ENCODE measurements around the gene HMG20A. TPM values are rescaled to one million over a fixed set of nuclear protein-coding genes. Genes with fewer than 3 reads are reported as not detected.

The HMG20A gene
- total RNA-seq, 1 donor from 2014 or later = 58.4 TPM

DNA sequence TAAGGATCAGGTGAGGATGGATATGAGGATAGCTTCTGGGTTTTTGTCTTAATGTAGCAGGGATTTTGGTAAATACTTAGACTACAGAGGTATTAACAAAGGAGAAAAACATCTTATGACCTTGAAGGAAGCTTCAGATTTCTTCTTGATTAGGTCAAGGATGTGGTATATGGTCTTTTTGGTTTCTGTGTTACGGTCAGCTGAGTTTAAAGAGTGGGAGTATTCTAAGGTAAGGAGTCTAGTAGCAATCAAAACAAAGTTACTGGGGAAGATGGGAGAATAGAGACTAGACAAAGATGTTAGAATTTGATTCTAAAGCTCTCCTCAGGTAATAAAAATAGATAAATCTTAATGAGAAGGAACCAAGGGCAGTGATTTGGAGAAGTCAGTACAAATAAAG, 6.2 kb downstream of the HMG20A start:
- no peak for DNase-seq (ENCODE audit: low spot score)

DNA sequence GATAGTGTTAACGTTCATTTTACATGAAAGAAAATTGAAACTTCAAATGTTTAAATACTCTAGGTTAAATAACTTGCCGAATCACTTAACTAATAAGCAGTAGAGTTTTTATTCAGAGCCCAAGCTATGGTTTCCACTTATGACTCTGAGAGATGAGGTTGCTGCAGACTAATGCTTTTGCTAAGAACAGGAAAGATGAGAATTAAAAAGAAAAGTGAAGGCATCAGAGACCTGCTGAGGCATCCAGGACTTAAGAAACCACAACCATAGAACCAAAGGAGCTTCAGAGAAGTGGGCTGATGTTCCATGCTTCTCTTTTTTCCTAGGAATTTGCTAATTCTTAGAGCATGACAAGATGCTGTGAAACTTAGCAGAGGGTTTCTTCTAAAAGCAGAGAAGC, 9.5 kb downstream of the HMG20A start:
- DNase-seq (ENCODE audit: low spot score) = no peak

DNA sequence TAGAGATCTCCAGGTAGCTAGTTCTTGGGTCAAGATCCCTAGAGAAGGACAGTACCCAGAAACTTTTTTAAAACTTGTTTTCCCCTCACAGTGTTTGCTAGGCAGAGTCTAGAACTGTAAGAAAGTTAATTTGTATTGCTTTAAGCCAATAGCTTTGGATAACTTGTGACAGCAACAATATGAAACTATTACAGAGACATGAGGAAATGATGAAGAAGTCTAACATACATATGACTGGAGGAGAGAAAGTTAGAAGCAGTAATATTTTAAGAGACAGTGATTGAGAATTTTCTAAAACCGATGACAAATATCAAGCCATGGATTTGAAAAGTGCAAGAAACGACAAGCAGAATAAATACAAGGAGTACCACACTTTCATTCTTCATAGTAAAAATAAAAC, 10.0 kb downstream of the HMG20A start:
- no peak for DNase-seq (ENCODE audit: low spot score)

DNA sequence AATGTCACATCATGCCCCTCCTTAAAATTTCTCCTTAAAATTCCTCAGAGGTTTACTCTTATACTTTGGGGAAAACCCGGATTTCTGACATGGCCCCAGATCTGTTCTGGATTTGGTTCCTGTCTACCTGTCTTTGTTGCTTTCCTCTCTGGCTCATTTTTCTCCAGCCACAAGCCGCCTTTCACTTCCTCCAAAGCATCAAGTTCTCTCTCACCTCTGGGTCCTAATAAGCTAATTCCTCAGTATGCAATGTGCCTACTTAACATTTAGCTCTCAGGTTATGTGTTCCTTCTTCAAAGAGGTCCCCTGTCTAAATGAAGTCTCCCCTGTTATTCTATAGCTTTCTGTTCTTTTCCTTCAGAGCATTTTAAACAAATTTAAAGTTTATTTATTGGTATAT, 16.1 kb downstream of the HMG20A start:
- DNase-seq (ENCODE audit: low spot score) = no peak

DNA sequence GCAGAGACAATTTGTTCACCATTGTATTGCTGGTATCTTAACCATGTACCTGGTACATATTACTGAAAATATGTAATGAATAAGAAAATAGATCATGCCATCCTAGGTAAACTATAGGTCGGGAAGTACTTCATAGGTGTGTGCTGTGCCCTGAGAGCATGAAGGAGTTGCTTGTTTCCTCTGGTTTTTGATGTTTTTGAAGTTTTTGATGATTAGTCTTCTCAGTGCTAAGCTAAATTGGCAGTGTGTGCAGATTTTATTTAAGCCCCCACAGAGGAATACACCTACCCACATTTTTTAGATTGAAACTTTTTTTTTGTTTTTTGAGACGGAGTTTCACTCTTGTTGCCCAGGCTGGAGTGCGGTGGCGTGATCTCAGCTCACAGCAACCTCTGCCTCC, 16.6 kb downstream of the HMG20A start:
- no peak for DNase-seq (ENCODE audit: low spot score)

DNA sequence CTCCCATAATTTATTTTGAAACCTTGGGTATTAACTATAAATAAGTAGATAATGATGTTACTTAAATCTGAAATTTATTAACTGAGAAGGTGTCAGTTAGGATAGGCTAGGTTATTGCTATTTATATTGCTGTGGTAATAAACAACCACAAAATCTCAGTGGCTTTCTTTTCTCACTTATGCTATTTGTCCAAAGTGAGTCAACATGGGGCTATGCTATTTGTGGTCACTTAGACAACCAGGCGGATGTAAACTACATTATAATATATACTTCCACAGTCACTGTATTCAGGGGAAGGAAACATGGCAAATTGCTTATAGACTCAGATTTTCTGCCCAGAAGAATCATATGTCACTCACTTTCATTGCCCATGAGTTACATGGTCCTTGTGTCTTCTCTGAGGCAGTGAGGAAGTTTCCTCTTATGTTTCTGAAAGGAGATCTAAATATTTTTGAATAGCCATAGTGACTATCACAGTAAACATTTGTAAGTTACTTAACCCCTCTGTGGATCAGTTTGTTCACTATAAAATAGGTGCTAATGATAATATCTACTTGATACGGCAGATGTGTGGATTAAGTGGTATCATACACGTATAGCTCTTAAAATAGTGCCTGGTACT, 19.8 kb downstream of the HMG20A start:
- no peak for DNase-seq (ENCODE audit: low spot score)

DNA sequence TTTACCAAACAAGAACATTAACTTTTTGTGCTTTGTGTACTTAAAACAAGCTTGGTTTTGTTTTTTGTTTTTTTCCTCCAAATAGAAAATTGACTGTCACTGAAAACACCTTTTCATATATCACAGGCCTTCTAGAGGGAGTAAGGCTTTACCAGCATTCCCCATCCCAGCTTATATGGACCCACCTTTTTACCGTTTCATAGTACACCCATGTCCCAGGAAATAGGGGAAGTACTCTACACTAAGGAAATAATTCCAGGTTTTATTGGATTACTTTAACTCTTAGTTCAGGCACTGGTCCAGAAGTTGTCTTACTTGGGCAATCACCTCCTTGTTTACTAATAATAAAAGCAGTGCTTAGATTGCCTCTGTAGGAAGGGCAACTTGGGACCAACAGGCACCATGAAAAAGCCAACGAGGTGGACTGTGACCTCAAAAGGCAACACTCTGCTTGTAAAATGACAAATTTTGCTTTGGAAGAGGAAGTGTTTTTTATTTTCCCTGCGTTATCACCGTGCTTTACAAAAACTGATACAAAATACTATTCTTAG, 26.2 kb downstream of the HMG20A start:
- no peak for DNase-seq (ENCODE audit: low spot score)

DNA sequence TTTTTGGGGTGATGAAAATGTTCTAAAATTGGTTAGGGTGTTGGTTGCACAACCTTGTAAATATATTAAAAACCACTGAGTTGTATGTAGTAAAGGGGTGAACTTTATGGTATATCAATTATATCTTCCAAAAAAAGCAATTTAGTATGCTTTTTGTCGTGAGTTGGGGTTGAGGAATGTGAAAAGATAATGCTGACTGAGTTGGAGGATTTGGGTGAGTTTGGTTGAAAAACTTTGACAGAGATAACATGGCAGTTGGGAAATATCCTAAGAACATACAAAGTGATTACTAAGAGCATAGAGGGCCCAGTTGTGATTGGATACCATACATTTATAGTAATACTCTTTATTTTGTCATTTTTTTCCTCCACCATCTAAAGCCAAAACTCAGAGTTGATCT, 33.6 kb downstream of the HMG20A start:
- DNase-seq (ENCODE audit: low spot score) = no peak

DNA sequence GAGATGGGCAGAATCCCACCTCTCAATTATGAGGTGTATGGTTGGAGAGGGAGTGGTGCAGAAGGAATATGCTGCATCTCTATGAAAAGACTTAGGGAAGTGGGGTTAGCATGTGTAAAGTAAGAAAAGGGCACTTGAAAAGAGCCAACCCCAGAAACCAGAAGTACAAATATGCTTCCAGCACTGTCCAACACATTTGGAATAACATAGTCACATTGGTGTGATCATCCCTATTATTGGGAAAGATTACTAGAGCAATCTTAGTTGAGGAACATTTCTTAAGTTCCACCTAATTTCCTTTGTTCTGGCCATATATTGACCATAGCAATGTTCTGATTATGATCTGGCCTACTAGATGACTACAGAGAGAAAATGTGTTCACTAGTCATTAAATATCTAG, 34.3 kb downstream of the HMG20A start:
- no peak for DNase-seq (ENCODE audit: low spot score)

DNA sequence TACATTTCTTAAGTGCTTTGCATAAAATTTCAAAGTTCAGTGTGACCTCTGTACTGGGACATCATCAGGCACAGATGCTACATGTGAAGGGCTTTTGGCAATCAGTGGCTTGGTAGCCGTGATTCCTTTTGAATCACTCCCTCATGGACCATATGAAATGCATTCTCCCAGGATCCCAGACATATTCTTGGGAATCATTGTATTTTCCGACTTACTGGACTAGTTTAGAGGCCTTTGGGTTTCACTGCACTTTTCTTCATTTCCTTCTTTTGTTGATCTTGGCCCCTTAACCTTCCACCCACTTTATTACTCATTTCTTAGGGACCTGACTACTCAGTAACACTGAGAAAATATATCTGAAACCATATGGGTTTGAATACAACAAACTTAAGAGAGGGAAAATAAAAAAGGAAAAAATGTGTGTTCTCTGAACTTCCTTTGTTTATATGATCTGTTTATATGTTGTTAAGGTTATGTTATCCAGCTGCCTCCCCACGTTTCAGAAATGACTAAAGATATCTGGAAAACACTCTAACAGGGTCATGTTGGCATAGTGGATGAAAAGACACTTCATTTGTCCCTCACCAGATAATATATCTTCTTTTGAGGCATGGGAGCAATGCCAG, 35.1 kb downstream of the HMG20A start:
- DNase-seq (ENCODE audit: low spot score) = no peak

DNA sequence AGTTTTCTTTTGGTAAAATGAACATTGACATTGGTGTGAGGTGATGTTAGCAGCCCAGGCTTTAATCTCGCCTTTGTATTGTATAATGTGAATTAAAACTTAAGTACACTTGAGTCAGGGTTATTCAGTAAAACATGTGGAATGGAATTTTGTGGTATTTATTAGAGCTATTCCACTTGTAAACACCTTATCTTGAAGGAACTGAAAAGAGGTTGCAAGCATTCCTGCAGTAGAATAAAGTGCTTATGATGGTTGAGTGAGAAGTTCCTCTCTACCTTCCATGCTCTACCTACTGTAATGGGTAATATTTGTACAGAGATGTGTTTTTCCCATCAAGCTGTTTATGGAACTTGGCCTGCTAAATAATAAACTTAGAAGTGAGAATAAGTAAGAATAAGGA, 36.1 kb downstream of the HMG20A start:
- no peak for DNase-seq (ENCODE audit: low spot score)

DNA sequence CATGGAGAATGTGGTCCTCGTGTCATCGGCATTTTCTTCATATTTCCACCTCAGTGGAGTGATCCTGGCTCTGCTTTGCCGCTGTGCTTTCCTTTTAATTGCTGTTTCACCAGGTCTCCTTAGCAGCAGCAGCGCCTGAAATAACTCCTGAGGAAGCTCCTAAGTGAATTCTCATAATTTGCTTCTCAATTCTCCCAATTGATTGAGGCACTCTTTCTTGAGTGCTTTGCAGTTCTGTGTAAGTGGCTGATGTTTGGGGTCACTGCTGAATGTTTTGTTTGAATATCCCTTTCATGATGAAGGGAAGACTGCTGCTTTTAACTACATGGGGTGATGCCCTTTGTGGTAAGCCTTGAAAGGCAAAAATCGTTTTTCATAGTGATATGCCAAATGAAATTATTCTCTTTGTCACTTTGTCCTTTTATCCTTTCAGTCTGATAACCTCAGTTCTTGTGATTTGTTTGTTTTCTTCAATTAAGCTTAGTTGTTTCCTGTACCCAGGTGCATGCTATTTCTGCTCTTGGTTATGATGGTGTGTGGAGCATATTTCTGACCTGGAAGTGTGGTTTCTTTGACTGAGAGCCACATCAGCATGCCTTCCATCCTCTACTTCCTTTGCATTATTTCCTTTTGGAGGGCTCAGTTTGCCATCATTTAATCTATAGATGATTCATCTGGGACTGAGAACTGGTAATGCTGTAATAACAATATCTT, 36.7 kb downstream of the HMG20A start:
- no peak for DNase-seq (ENCODE audit: low spot score)

DNA sequence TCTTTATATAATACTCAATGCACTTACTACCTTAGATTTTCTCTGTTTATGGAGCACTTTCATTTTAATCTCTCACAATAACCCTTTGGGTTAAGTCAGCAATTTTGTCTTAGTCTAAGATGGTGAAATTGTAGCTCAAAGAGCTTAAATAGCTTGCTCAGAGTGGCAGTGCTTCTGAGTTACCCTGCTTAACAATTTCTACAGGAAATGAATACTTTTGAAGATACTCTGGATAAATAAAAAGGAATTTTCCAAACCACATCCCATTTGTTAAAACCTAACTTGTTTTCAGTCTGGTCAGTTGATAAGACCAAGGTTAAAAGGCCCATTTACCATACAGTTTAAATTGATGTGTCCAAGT, 37.2 kb downstream of the HMG20A start:
- DNase-seq (ENCODE audit: low spot score) = no peak

DNA sequence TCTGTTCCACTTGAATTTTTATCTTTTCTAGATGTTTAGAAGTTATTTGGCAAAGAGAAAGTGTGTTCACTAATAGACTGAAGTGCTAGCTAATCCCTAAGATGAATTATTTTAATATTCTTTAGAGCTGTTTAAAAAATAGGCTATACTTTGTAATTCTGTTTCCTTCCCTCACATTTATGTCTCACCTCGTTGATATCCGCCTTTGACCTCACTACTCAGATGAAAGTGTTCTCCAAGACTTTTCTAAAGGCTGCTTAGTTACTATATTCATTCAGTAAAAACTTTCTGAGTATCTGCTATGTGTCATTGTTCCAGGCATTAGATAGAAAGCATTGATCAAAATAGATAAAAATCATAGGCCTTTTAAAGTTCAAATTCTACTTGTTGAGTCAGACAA, 38.3 kb downstream of the HMG20A start:
- no peak for DNase-seq (ENCODE audit: low spot score)

DNA sequence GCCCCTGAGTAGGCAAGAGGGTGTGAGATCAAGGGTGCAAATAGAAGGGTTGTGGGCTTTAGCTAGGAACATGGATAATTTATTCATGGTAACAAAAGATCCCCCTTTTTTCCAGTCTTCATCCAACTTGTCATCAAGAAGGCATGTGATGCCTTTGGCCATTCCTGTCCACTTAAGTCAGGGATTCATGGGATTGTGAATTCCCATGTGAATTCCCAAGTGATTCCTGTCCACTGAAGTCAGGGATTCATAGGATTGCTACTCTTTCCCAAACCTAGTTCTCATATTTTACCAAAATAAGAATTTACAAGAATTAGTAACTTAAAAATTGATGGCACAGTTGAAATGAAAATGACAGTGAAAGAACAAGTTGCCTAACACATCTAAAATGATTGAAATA, 40.8 kb downstream of the HMG20A start:
- no peak for DNase-seq (ENCODE audit: low spot score)

DNA sequence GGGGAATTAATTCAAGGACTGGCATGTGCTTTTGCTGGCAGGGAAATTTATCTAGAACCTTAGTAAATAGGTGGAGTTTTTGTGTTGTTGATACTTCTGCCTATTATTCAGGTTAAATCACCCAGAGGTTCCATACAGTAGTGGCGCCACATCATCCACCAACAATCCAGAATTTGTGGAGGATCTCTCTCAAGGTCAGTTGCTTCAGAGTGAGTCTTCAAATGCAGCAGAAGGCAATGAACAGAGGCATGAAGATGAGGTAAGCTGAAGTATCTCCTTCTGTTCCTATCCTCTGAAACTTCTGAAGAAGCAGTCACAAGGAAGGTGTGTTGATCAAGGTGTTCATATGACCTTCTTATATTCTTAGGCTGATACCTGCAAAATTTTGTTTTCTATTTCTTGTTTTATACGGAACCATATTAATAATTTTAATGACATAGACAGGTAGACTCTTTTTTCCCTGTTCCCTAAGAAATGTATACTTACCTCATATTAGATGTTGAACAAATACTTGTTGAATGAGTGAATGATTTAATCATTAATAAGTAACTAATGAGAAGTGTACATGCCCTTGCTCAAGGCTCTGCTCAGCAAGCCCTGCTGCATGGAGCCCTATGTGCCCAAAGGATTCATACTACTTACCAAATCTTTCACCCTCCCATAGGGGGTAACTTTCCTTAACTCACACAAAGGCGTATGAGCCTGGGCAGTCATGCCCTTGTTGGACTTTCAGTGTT, 43.6 kb downstream of the HMG20A start:
- DNase-seq (ENCODE audit: low spot score) = no peak

DNA sequence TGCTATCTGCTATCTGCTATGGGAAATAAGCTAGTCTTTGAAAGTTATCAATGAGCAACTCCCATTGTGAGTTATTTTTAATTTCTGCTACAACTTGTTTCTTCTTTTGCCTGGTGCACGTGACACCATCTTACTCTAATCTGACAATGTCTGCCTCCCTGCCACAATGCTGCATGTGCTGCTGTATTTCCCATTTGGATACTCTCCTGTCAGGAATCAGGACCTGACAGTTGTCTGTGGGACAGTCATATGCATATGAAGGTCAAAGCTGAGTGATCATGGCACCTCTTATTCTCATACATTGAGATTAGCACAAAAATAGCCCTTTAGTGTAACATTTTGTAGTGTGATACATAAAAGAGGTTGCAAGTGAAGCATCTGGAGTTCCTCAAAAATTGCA, 45.8 kb downstream of the HMG20A start:
- DNase-seq (ENCODE audit: low spot score) = no peak

DNA sequence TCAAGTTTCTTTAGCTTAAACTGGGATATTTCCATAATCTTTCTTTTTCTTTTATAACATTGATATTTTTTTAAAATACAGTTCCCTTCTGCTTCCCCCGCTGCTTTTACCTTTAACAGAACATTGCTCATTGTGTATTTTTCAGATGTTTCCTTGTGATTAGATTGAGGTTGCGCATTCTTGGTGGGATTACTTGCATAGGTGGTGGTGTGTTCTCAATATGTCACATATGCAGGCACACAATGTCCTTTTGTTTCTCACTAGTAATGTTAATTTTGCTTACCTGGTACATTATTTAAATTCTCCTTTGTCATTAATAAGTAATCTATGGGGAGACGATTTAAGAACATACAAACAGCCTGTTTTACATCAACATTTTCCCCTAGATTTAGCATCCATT, 48.2 kb downstream of the HMG20A start:
- DNase-seq (ENCODE audit: low spot score) = no peak

DNA sequence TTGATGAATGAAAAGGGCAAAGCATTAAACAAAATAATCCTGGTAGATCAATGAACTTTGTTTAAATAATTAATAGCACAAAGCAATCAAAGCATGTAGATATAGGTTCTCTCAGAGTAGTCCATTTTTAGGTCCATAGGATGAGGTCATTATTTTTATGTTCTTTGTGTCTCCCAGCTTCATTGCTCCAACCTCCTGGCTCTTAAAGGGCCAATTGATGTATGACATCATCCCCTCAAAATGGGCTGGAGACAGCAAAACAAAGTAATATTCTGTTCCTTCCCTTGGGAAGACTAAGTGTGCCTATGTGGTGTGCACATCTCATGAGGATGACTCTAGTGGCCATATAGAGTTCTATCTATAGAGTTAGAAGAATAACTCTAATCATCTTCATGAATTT, 49.5 kb downstream of the HMG20A start:
- DNase-seq (ENCODE audit: low spot score) = no peak

DNA sequence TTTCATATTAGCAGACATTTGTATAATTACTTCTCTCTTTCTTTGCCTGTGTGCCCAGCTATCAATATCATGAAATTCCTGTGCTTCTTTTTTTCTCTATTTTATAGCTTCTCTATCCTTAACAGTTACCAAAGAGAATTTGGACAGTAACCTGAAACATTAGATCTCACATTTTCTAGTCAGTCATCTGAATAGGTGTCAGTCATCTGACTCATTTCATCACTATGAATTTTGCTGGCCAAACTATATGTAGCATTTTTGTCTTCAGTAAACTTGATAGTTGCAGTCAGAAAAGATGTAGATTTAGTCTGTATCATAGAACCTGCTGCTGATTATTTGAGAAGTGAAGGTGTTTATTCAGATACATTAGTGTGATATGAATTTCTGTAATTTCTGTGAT, 52.6 kb downstream of the HMG20A start:
- DNase-seq (ENCODE audit: low spot score) = no peak

DNA sequence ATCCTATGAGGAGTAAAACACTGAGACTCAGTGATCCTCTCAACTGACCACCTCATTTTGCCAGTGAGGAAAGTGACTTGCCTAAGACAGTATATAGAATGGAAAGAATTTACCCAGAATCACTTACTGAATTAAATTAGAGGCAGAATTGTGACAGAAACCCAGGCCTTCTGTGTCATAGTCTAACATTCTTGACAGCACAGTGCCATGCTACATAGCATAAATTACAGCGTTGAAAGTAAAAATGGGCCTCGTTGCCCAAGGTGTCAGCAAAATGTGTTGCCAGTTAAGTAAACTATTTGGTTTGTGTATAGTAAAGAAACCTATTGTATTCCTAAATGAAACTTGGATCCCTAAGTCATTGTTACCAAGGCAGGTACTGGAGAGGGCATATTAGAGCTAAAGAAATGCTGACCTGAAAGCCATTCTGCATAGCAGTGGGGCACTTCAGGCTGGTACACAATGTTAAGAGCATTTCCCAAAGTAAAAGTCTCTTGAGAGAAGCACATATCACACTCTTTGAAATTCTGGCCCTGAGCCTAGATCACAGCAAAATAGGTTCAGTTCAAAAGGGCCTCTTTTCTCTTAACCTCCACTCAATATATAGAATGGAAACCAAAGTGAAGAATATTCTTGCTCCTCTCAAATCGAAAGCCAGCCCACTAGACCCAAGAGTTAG, 53.8 kb downstream of the HMG20A start:
- DNase-seq (ENCODE audit: low spot score) = no peak

DNA sequence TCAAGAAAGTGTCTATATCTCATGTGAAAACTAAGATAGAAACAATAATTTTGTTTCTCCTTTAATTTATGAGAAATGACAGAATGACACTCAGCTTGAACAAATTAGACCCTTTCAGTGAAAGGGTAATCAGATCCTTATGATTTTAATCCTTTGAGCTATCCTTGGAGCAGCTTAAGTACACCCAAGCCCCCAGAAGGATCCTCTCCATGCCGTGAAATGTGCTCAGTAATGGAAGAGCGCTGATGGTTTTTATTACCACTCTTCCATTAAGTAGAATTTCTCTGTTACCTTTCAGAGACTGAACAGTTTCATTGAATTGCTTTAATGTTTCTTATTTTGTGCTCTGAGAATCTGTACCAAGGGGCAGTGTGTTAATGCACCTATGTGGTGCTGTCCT, 54.3 kb downstream of the HMG20A start:
- no peak for DNase-seq (ENCODE audit: low spot score)

Measured in ureter (tissue), 1 donor.